ENCODE measurements around the gene POU6F2.

POU6F2 gene

DNA sequence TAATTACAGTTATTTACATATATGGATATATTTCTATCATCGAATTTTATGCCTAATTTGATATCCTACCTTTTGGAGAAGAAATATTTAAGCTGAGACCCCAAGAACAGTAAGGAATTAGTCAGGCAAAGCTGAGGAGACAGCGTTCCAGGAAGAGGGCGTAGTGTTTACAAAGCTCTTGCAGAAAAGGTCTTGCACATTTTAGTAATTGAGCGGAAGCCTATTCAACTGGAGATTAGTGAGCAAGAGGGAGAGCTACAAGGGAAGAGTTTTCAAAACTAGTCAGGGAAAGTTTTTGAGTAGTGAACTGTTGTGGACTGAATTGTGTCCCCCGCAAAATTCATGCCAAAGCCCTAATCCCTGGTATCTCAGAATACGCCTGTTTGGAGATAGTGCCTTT, 26.5 kb upstream of the POU6F2 start:
- Histone ChIP-seq H3K9me2 (replicated peaks; ENCODE audit: control insufficient read depth, low read length) (no peaks in the 10 kb centered on the region), H3K4me2 (ENCODE audit: low read length) (no peak overlapping the region), H3K4me1 (ENCODE audit: control insufficient read depth, low read length) (no peaks in the 10 kb centered on the region), H3K79me2 (ENCODE audit: control insufficient read depth, low read length) (no peaks in the 10 kb centered on the region), H3K27me3 (ENCODE audit: control insufficient read depth, low read length) (peaks cover 2% of the 10 kb centered on the region; the same call in 1 of the 2 replicates), H3K9me3 (ENCODE audit: control insufficient read depth, insufficient read depth, low read length) (no peaks in the 10 kb centered on the region), H3K27ac (ENCODE audit: low read depth, low read length) (no peak overlapping the region), H4K20me1 (ENCODE audit: control insufficient read depth, insufficient read depth, low read depth, low read length) (no peaks in the 10 kb centered on the region), H3K36me3 (ENCODE audit: control insufficient read depth, low read length) (no peaks in the 10 kb centered on the region), H3K4me3 (ENCODE audit: low read length) (no peak overlapping the region), H3F3A (ENCODE audit: control insufficient read depth, insufficient read depth) (no peaks in the 10 kb centered on the region)
- TF ChIP-seq, protein P1, sequence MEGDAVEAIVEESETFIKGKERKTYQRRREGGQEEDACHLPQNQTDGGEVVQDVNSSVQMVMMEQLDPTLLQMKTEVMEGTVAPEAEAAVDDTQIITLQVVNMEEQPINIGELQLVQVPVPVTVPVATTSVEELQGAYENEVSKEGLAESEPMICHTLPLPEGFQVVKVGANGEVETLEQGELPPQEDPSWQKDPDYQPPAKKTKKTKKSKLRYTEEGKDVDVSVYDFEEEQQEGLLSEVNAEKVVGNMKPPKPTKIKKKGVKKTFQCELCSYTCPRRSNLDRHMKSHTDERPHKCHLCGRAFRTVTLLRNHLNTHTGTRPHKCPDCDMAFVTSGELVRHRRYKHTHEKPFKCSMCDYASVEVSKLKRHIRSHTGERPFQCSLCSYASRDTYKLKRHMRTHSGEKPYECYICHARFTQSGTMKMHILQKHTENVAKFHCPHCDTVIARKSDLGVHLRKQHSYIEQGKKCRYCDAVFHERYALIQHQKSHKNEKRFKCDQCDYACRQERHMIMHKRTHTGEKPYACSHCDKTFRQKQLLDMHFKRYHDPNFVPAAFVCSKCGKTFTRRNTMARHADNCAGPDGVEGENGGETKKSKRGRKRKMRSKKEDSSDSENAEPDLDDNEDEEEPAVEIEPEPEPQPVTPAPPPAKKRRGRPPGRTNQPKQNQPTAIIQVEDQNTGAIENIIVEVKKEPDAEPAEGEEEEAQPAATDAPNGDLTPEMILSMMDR (IDR thresholded peaks at IDR 0.05; ENCODE audit: low read depth, low read length, poor library complexity, severe bottlenecking), result no peak
- TF ChIP-seq EZH2phosphoT487 (IDR thresholded peaks at IDR 0.05; ENCODE audit: borderline replicate concordance, low read length), result no peak

DNA sequence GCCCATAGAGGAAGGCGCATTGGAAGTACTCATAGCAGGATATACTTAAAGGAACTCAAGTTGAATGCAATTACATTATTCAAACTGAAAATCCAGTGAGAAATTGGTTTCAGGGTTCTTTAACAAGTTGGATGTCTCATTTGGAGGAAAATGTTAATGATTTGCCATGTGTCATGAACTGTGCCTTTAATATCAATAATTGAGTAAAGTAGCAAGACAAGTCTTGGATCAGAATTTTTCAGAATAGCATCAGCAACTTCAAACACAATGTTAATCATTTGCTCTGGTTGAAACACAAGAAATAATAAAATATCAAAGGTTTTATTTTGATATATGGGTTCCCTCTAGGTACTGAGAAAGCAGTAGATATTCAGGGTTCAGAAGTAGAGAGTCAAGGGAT, 24.5 kb upstream of the POU6F2 start:
- no peak for TF ChIP-seq EZH2phosphoT487 (IDR thresholded peaks at IDR 0.05; ENCODE audit: borderline replicate concordance, low read length)
- TF ChIP-seq, protein P1 (IDR thresholded peaks at IDR 0.05; ENCODE audit: low read depth, low read length, poor library complexity, severe bottlenecking), result no peak
- H3K36me3 ChIP-seq (ENCODE audit: control insufficient read depth, low read length), result no peaks in the 10 kb centered on the region

DNA sequence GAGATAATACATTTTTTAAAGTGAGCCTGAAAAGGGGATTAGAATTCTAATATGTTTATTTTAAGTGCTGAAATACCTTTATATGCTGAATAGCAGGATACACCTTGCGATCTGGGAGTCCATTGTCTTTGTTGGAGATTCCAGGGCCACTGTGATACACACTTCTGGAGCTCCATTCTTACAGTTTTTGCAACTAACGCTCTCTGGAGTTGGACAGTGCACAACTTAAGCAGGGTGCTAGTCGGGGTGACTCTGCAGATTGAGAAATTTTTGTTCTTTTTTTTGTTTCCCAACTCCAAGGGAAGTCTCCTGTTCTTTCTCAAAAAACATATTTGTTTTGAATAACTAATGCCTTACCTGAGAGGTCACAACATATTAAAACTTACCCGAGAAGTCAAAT, 23.7 kb upstream of the POU6F2 start:
- H3K4me3 ChIP-seq (ENCODE audit: low read length), result no peak overlapping the region
- no peaks in the 10 kb centered on the region for H4K20me1 ChIP-seq (ENCODE audit: control insufficient read depth, insufficient read depth, low read depth, low read length)
- no peaks in the 10 kb centered on the region for H3K4me1 ChIP-seq (ENCODE audit: control insufficient read depth, low read length)
- H3K4me2 ChIP-seq (ENCODE audit: low read length), result no peak overlapping the region
- H3K27ac ChIP-seq (ENCODE audit: low read depth, low read length), result no peak overlapping the region
- peaks cover 2% of the 10 kb centered on the region; the same call in 1 of the 2 replicates for H3K27me3 ChIP-seq (ENCODE audit: control insufficient read depth, low read length)
- H3K9me2 ChIP-seq (replicated peaks; ENCODE audit: control insufficient read depth, low read length), result no peaks in the 10 kb centered on the region
- H3K9me3 ChIP-seq (ENCODE audit: control insufficient read depth, insufficient read depth, low read length), result no peaks in the 10 kb centered on the region
- TF ChIP-seq EZH2phosphoT487 (IDR thresholded peaks at IDR 0.05; ENCODE audit: borderline replicate concordance, low read length), result no peak
- TF ChIP-seq, protein P1 (IDR thresholded peaks at IDR 0.05; ENCODE audit: low read depth, low read length, poor library complexity, severe bottlenecking), result no peak
- no peaks in the 10 kb centered on the region for H3K36me3 ChIP-seq (ENCODE audit: control insufficient read depth, low read length)
- H3K79me2 ChIP-seq (ENCODE audit: control insufficient read depth, low read length), result no peaks in the 10 kb centered on the region
- H3F3A ChIP-seq (ENCODE audit: control insufficient read depth, insufficient read depth), result no peaks in the 10 kb centered on the region

More for the DNA sequence above, 24.5 kb upstream of the POU6F2 start:
- Histone ChIP-seq H3K79me2 (ENCODE audit: control insufficient read depth, low read length) (no peaks in the 10 kb centered on the region), H3K27me3 (ENCODE audit: control insufficient read depth, low read length) (peaks cover 2% of the 10 kb centered on the region; the same call in 1 of the 2 replicates), H4K20me1 (ENCODE audit: control insufficient read depth, insufficient read depth, low read depth, low read length) (no peaks in the 10 kb centered on the region), H3F3A (ENCODE audit: control insufficient read depth, insufficient read depth) (no peaks in the 10 kb centered on the region), H3K9me3 (ENCODE audit: control insufficient read depth, insufficient read depth, low read length) (no peaks in the 10 kb centered on the region), H3K4me1 (ENCODE audit: control insufficient read depth, low read length) (no peaks in the 10 kb centered on the region), H3K4me3 (ENCODE audit: low read length) (no peak overlapping the region), H3K27ac (ENCODE audit: low read depth, low read length) (no peak overlapping the region), H3K9me2 (replicated peaks; ENCODE audit: control insufficient read depth, low read length) (no peaks in the 10 kb centered on the region), H3K4me2 (ENCODE audit: low read length) (no peak overlapping the region)

Data from DOHH2 (cell line).